Panc1 (cell line): ENCODE results near the gene CDK5R1.

Source experiments
- SIN3A ChIP-seq: IDR thresholded peaks from 2 replicates; pipeline ENCODE4 v1.6.1; 2012; ENCODE audit warnings: low read depth, mild to moderate bottlenecking, low read length, moderate library complexity, borderline replicate concordance; ENCODE audit not compliant: insufficient read depth
- TCF7L2 ChIP-seq: IDR thresholded peaks from 2 replicates; pipeline ENCODE4 v1.6.1; 2011; ENCODE audit warnings: mild to moderate bottlenecking, low read depth, low read length, inconsistent platforms
- TF ChIP-seq, protein P1 (sequence below): fragments of 450-650 bp; IDR thresholded peaks from 2 replicates; pipeline ENCODE4 v1.5.1; 2017; ENCODE audit warnings: mild to moderate bottlenecking
- TF ChIP-seq, protein P2 (sequence below), 2 experiments: IDR thresholded peaks; 2 replicates each; pipeline ENCODE4 v1.6.1; 2011 to 2012; ENCODE audit warnings: low read depth in 2 of 2, control low read depth in 1 of 2, low read length in 1 of 2, mild to moderate bottlenecking in 1 of 2, moderate library complexity in 1 of 2; ENCODE audit not compliant: insufficient read depth in 1 of 2

DNA sequence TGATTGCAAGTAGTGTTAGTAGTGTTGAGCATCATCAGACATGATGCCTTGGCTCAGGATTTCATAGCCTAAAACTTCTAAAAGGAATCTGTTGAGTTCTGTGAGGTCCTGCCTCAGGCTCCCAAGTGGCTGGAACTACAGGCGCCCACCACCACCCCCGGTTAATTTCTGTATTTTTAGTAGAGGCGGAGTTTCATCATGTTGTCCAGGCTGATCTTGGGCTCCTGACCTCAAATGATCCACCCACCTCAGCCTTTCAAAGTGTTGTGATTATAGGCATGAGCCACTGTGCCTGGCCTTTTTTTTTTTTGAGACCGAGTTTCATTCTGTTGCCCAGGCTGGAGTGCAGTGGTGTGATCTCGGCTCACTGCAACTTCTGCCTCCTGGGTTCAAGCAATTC lies 36.8 kb upstream of the CDK5R1 start:
- TF ChIP-seq SIN3A (no peak), TCF7L2 (no peak)
- TF ChIP-seq, protein P1, sequence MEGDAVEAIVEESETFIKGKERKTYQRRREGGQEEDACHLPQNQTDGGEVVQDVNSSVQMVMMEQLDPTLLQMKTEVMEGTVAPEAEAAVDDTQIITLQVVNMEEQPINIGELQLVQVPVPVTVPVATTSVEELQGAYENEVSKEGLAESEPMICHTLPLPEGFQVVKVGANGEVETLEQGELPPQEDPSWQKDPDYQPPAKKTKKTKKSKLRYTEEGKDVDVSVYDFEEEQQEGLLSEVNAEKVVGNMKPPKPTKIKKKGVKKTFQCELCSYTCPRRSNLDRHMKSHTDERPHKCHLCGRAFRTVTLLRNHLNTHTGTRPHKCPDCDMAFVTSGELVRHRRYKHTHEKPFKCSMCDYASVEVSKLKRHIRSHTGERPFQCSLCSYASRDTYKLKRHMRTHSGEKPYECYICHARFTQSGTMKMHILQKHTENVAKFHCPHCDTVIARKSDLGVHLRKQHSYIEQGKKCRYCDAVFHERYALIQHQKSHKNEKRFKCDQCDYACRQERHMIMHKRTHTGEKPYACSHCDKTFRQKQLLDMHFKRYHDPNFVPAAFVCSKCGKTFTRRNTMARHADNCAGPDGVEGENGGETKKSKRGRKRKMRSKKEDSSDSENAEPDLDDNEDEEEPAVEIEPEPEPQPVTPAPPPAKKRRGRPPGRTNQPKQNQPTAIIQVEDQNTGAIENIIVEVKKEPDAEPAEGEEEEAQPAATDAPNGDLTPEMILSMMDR, result no peak
- TF ChIP-seq, protein P2, sequence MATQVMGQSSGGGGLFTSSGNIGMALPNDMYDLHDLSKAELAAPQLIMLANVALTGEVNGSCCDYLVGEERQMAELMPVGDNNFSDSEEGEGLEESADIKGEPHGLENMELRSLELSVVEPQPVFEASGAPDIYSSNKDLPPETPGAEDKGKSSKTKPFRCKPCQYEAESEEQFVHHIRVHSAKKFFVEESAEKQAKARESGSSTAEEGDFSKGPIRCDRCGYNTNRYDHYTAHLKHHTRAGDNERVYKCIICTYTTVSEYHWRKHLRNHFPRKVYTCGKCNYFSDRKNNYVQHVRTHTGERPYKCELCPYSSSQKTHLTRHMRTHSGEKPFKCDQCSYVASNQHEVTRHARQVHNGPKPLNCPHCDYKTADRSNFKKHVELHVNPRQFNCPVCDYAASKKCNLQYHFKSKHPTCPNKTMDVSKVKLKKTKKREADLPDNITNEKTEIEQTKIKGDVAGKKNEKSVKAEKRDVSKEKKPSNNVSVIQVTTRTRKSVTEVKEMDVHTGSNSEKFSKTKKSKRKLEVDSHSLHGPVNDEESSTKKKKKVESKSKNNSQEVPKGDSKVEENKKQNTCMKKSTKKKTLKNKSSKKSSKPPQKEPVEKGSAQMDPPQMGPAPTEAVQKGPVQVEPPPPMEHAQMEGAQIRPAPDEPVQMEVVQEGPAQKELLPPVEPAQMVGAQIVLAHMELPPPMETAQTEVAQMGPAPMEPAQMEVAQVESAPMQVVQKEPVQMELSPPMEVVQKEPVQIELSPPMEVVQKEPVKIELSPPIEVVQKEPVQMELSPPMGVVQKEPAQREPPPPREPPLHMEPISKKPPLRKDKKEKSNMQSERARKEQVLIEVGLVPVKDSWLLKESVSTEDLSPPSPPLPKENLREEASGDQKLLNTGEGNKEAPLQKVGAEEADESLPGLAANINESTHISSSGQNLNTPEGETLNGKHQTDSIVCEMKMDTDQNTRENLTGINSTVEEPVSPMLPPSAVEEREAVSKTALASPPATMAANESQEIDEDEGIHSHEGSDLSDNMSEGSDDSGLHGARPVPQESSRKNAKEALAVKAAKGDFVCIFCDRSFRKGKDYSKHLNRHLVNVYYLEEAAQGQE (IDR thresholded peaks at IDR 0.05; ENCODE audit: insufficient read depth in 1 of 2, low read depth in 2 of 2, low read length in 1 of 2), result no peak
